Hepatic stellate cell (primary cell): Measurements from ENCODE around the gene SCN1A.

Experiments used
- DNase-seq: peaks from one replicate; pipeline ENCODE4 v3.0.0; 2011; ENCODE audit warnings: low spot score

The SCN1A gene

GRCh38 chr2:165970663-165971062 lies 157.2 kb downstream of the SCN1A start:
- no peak for DNase-seq

DNA sequence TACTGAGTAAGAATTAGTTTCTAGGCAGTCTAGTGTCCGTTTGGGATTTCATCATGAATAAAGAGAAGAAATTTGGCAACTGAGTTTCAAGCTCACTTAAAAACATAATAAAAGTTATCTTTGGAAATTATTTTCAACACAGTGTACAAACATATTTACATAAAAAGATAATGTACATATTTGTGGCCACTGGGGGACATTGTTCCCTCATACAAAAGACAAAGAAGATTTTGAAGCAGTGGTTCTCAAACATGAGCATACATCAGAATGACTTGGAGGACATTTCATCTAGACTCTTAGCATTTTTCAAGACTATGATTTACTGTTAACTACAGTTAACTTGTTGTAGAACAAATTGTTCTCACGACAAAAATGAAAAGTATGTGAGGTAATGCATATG lies 158.6 kb downstream of the SCN1A start:
- DNase-seq, result no peak

- DNase-seq, result no peak
Observed at GRCh38 chr2:165967746-165968145, 160.1 kb downstream of the SCN1A start.

DNA sequence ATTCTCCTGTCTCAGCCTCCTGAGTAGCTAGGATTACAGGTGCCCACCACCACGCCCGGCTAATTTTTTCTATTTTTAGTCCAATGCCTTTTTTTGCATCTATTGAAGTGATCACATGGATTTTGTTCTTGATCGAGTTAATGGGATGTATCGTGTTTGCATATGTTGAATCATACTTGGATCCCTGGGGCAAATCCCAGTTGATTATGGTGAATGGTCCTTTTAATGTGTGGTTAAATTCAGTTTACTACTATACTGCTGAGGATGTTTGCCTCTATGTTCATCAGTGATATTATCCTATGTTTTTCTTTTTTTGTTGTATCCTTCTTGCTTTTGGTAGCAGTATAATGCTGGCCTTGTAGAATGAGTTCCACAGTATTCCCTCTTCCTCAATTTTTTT lies 166.0 kb downstream of the SCN1A start:
- DNase-seq, result no peak

- no peak for DNase-seq
Observed at GRCh38 chr2:165959371-165959770, 168.4 kb downstream of the SCN1A start.

DNA sequence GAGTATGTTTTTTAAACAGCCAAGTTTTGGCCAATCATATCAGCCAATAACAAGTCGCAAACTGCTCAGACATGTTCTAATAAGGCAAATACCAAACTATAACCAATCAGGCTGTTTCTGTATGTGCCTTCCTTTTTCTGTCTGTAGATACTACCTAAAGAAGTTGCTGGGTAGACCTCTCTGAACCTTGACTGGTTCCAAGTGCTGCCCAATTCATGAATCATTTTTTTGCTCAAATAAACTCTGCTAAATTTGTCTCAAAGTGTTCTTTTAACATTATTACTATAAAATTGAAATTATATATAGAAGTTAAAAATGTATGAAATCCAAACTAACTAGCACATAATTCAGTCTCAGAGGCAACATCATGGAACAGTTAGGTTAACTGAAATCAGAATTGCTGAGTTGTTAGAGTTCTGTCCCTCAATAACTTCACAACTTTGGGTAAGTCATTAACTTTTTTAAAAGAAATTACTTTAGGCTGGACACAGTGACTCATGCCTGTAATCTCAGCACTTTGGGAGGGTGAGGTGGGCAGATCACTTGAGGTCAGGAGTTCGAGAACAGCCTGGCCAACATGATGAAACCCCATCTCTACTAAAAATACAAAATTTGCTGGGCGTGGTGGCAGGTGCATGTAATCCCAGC lies 169.4 kb downstream of the SCN1A start:
- DNase-seq, result no peak

- DNase-seq, result no peak
Observed at GRCh38 chr2:165957030-165957675, 170.7 kb downstream of the SCN1A start.

- peak; percentile 93 for DNase-seq
Observed at GRCh38 chr2:165953655-165954606, 173.9 kb downstream of the SCN1A start, which contains the start of gene TTC21B. TTC21B (minus strand) TSS chr2:165953776; CDS start chr2:165953705, 71 bp downstream.

GRCh38 chr2:165953306-165953654 lies 174.5 kb downstream of the SCN1A start:
- DNase-seq, result no peak

DNA sequence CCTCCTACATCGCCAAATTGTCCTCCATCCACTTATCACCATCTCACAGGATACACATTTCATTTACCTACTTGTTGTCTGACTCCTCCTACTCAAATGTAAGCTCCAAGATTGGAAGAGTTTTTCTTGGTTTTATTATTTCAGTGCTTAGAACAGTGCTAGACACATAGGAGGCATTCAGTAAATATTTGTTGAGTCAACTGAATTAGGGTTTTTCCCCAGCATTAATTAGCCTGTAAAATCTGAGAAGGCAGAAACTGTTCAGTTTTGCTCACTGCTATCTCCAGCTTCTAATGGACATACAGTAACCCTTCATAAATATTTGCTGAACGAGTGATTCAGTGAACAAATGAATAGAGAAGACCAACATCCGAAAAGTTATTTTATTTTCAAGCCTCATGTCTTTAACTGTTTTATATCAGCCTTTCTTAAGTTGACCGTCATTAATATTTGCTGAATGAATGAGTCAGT lies 175.0 kb downstream of the SCN1A start:
- DNase-seq, result no peak

GRCh38 chr2:165952085-165952484 lies 175.7 kb downstream of the SCN1A start:
- no peak for DNase-seq

DNA sequence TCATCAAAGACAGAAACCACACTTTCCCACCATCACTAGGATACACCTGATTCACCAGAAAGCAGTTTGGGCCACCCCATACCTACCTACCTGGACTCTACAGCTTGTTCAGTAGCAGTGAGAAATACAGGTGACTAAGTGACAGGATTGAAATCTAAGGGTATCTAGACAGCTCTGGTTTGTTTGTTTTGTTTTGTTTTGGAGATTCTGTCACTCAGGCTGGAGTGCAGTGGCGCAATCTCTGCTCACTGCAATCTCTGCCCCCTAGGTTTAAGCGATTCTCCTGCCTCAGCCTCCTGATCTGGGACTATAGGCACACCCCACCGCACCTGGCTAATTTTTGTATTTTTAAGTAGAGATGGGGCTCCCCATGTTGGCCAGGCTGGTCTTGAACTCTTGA lies 177.4 kb downstream of the SCN1A start:
- no peak for DNase-seq

DNA sequence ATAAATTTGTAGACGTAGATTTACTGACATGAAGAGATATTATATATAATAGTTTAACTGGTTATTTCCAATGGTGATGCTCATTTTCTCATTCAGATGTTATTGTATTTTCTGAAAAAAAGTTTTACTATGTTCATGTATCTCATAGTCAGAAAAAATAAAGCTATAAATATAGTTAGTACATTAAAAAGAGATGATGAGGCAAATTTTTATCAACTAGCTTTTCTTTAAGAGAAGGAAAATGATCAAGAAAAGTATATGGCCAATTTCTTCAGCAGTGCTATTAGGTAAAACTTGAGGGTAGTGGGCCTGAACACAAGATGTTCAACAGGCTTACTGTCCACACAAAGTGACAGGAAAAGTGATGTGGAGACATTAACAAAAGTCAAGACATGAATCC lies 186.0 kb downstream of the SCN1A start:
- DNase-seq, result no peak

GRCh38 chr2:165938237-165938636 lies 189.6 kb downstream of the SCN1A start:
- DNase-seq, result no peak
